Upper lobe of left lung (tissue), 6 donors: ENCODE measurements around the gene A2ML1. TPM values are rescaled to one million over a fixed set of nuclear protein-coding genes. Genes with fewer than 3 reads are reported as not detected.

Experiments
- ATAC-seq, 2 donors: fragments of 200-7000 bp; cut with Tn5 transposase; one replicate each; pipeline ENCODE4 v1.9.1; 2022; ENCODE audit warnings: mild to moderate bottlenecking in 2 of 2, moderate library complexity in 2 of 2; ENCODE audit not compliant: low FRiP score in 2 of 2
- DNase-seq, 2 donors: peaks; one replicate each; pipeline ENCODE4 v3.0.0-alpha.2; 2019 to 2020
- H3K27ac ChIP-seq, 4 donors: fragments of 200-600 bp; sonication (generic); one replicate each; pipeline ENCODE4 v1.5.1; 2016 to 2019
- H3K27me3 ChIP-seq, 4 donors: fragments of 200-600 bp; sonication (generic); one replicate each; pipeline ENCODE4 v1.5.1; 2017 to 2019
- H3K36me3 ChIP-seq, 4 donors: fragments of 200-600 bp; sonication (generic); one replicate each; pipeline ENCODE4 v1.5.1; 2016 to 2019
- H3K4me1 ChIP-seq, 4 donors: fragments of 200-600 bp; sonication (generic); one replicate each; pipeline ENCODE4 v1.5.1; 2018 to 2019
- H3K4me3 ChIP-seq, 4 donors: fragments of 200-600 bp; sonication (generic); one replicate each; pipeline ENCODE4 v1.5.1; 2017 to 2019; ENCODE audit warnings: mild to moderate bottlenecking in 2 of 4, moderate library complexity in 1 of 4
- H3K9me3 ChIP-seq, 4 donors: fragments of 200-600 bp; sonication (generic); one replicate each; pipeline ENCODE4 v1.5.1; 2018 to 2019
- EP300 ChIP-seq, 4 donors: sonication (generic); formaldehyde crosslinking; IDR thresholded peaks; one replicate each; pipeline ENCODE4 v1.5.1; 2017; ENCODE audit warnings: antibody characterized with exemption in 4 of 4, control low read depth in 2 of 4
- POLR2A ChIP-seq, 4 donors: fragments of 450-650 bp; IDR thresholded peaks; one replicate each; pipeline ENCODE4 v1.5.1; 2016 to 2017; ENCODE audit warnings: antibody characterized with exemption in 4 of 4, mild to moderate bottlenecking in 2 of 4
- POLR2AphosphoS5 ChIP-seq, 2 donors: sonication (generic); formaldehyde crosslinking; IDR thresholded peaks; one replicate each; pipeline ENCODE4 v1.5.1; 2017; ENCODE audit warnings: antibody characterized with exemption in 2 of 2
- WGBS, 2 donors: methylation state at CpG; one replicate each; pipeline ENCODE4 v1.1.5; 2017 to 2018; 5-methylcytosine and 5-hydroxymethylcytosine counted together
- total RNA-seq, 6 donors: library from RNA; depleted of rRNA in 4 of 6; stranded (reverse); fragments of >200 nt in 4 of 6; gene quantifications; one replicate each; pipeline versions ENCODE4 v1.1.0 to v1.2.1, GENCODE V29; 2016 to 2021
- TF ChIP-seq, protein P1 (sequence below), 6 experiments: fragments of 450-650 bp in 4 of 6; fragments of 200-600 bp in 2 of 6; sonication (generic) in 2 of 6; IDR thresholded peaks; one replicate each; pipeline ENCODE4 v1.5.1; 2016 to 2019; ENCODE audit warnings: antibody characterized with exemption in 6 of 6
- donor health status: DM: no; HTN: no; CAD: no; lungs with moderate emphysema.
- donor health status: DM: no; HTN: yes; CAD: no; lungs with severe emphysema.

Gene A2ML1
- total RNA-seq, 6 donors from 2014 or later, result 0.13 to 0.15 TPM; not detected in 4

DNA sequence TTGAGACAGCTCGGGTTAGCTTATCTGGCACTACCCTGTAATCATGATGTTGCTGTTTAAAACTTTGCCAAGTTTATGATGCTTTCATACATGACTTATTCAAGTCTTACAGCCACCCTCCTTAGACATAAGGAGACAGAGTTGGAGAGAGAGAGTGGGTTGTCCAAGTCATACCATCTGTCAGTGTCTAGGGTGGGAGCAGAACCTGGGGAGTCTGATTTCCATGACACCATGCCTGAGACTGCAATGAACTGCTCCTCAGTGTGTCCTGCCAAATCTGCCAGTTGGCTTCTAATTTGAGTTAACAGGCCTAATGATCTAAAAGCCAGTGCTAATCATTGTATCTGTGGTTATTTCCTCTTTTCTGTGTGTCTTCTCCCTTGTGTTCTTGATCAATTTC lies 48.2 kb downstream of the A2ML1 start:
- H3K4me1 ChIP-seq, result no peaks in the 10 kb centered on the region
- H3K27ac ChIP-seq, result no peak overlapping the region
- no peak overlapping the region for H3K4me3 ChIP-seq
- DNase-seq (no peak), ATAC-seq (peak in 1 of 2 donors; percentile 91)
- TF ChIP-seq, protein P1, sequence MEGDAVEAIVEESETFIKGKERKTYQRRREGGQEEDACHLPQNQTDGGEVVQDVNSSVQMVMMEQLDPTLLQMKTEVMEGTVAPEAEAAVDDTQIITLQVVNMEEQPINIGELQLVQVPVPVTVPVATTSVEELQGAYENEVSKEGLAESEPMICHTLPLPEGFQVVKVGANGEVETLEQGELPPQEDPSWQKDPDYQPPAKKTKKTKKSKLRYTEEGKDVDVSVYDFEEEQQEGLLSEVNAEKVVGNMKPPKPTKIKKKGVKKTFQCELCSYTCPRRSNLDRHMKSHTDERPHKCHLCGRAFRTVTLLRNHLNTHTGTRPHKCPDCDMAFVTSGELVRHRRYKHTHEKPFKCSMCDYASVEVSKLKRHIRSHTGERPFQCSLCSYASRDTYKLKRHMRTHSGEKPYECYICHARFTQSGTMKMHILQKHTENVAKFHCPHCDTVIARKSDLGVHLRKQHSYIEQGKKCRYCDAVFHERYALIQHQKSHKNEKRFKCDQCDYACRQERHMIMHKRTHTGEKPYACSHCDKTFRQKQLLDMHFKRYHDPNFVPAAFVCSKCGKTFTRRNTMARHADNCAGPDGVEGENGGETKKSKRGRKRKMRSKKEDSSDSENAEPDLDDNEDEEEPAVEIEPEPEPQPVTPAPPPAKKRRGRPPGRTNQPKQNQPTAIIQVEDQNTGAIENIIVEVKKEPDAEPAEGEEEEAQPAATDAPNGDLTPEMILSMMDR (IDR thresholded peaks at IDR 0.05), result no peak
- TF ChIP-seq EP300 (IDR thresholded peaks at IDR 0.05) (no peak), POLR2A (IDR thresholded peaks at IDR 0.05) (no peak), POLR2AphosphoS5 (IDR thresholded peaks at IDR 0.05) (no peak)
- 73 to 95% methylated on average over 1 of the region's 1 CpG for WGBS, 2 donors
- H3K9me3 ChIP-seq, result no peaks in the 10 kb centered on the region
- H3K36me3 ChIP-seq, result no peaks in the 10 kb centered on the region
- no peaks in the 10 kb centered on the region for H3K27me3 ChIP-seq

DNA sequence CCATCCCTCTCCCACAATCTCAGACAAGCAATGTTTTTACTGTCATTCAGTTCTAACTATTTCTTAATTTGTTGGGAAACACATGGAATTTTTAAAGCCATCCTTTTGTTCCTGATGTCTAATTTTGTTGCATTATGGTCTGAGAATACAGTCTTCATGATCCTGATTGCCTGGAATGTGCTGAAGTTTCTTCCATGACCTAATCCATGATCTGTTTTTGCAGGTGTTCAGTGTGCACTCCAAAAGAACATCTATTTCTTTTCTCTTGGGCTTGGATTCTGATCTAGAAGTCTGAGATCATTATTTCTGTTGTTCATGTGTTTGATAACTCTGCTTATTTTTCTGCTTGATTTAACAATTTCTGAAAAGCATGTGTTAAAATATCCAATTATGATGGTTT lies 48.6 kb downstream of the A2ML1 start:
- no peak overlapping the region for H3K4me3 ChIP-seq
- no peak for DNase-seq
- ATAC-seq, result peak in 1 of 2 donors; percentile 83
- H3K4me1 ChIP-seq, result no peaks in the 10 kb centered on the region
- TF ChIP-seq, protein P1 (IDR thresholded peaks at IDR 0.05), result no peak
- TF ChIP-seq EP300 (IDR thresholded peaks at IDR 0.05) (no peak), POLR2AphosphoS5 (IDR thresholded peaks at IDR 0.05) (no peak), POLR2A (IDR thresholded peaks at IDR 0.05) (no peak)
- H3K9me3 ChIP-seq, result no peaks in the 10 kb centered on the region
- no peaks in the 10 kb centered on the region for H3K36me3 ChIP-seq
- no peaks in the 10 kb centered on the region for H3K27me3 ChIP-seq
- H3K27ac ChIP-seq, result no peak overlapping the region

DNA sequence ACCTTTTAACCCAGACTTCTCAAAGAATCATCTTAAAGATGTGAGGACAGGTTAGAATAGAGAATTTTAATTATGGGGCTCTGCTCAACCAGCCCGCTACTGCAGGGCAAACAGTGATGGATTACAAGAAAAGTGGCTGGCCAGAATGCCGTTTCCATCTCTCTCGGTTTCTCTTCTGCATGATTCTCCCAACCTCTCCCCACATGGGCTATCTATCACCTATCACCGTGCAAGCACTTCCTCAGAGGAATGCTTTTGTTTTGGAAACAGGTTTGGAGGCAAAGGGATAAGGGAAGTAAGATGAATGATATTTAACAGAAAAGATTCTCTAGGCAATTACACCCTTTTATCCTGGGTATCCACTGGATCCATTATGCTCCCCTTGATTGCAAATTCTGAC lies 54.5 kb downstream of the A2ML1 start:
- DNase-seq (no peak), ATAC-seq (no peak)
- 40 to 56% methylated on average over 4 of the region's 4 CpGs for WGBS, 2 donors
- no peaks in the 10 kb centered on the region for H3K9me3 ChIP-seq
- H3K4me3 ChIP-seq, result no peak overlapping the region
- H3K36me3 ChIP-seq, result no peaks in the 10 kb centered on the region
- H3K4me1 ChIP-seq, result no peaks in the 10 kb centered on the region
- no peak overlapping the region for H3K27ac ChIP-seq
- no peak for TF ChIP-seq EP300 (IDR thresholded peaks at IDR 0.05)
- no peak for TF ChIP-seq POLR2AphosphoS5 (IDR thresholded peaks at IDR 0.05)
- TF ChIP-seq POLR2A (IDR thresholded peaks at IDR 0.05), result no peak
- TF ChIP-seq, protein P1 (IDR thresholded peaks at IDR 0.05), result no peak
- no peaks in the 10 kb centered on the region for H3K27me3 ChIP-seq

DNA sequence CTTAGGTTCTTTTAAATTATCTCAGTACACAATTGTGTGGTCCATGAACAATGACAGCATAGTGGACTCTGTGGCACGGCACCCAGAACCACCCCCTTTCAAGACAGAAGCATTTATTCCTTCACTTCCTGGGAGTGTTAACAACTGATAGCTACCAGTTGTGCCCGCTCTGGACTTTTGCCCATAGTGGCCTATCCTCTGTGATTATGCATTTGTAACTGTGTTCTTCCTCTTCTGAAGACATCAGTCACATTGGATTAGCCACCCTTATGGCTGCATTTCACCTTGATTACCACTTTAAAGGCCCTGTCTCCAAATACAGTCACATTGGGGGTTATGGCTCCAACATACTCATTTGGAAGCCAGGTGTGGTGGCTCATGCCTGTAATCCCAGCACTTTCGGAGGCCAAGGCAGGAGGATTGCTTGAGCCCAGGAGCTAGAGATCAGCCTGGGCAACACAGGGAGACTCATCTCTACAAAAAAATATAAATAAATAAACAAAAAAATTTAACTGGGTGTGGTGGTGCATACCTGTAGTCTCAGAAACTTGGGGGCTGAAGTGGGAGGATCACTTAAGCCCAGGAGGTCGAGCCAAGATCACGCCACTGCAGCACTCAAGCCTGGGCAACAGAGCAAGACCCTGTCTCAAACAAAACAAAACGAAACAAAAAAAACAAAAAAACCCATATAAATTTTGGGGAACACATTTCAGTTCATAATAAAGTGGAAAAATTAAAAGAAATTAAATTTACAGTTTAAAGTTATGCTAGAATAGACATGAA lies 64.3 kb downstream of the A2ML1 start:
- TF ChIP-seq, protein P1 (IDR thresholded peaks at IDR 0.05), result no peak
- TF ChIP-seq POLR2A (IDR thresholded peaks at IDR 0.05) (no peak), POLR2AphosphoS5 (IDR thresholded peaks at IDR 0.05) (no peak), EP300 (IDR thresholded peaks at IDR 0.05) (no peak)
- no peaks in the 10 kb centered on the region for H3K9me3 ChIP-seq
- H3K27ac ChIP-seq, result no peak overlapping the region
- no peak for DNase-seq
- H3K36me3 ChIP-seq, result no peaks in the 10 kb centered on the region
- H3K27me3 ChIP-seq, result no peaks in the 10 kb centered on the region
- no peak overlapping the region for H3K4me3 ChIP-seq
- no peaks in the 10 kb centered on the region for H3K4me1 ChIP-seq
- no peak for ATAC-seq
- WGBS, 2 donors, result 79 to 88% methylated on average over 6 of the region's 6 CpGs

DNA sequence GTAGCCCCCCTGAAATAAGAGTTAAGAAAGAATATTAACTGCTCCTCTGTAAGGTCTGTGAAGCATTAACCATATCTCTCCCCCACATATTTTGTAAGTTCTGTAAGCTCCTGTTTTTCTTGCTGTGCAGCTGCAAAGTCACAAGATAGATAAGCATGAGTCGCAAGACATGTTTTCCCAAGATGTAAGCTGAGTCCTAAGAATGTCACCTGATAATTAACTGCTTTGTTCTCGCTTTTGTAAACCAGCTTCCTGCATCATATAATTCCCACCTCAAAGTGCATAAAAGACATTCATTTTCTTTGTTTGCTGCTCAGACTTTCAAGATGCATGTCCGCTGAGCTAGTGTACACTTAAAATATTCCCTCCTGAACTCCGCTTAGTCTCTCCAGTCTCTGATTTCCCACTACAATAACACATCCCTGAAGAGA lies 64.9 kb downstream of the A2ML1 start:
- Histone ChIP-seq H3K27me3 (no peaks in the 10 kb centered on the region), H3K27ac (no peak overlapping the region), H3K4me1 (no peaks in the 10 kb centered on the region), H3K36me3 (no peaks in the 10 kb centered on the region), H3K4me3 (no peak overlapping the region), H3K9me3 (no peaks in the 10 kb centered on the region)
- DNase-seq, result no peak
- no peak for ATAC-seq
- TF ChIP-seq, protein P1 (IDR thresholded peaks at IDR 0.05), result no peak
- TF ChIP-seq POLR2AphosphoS5 (IDR thresholded peaks at IDR 0.05), result no peak
- TF ChIP-seq POLR2A (IDR thresholded peaks at IDR 0.05), result no peak
- no peak for TF ChIP-seq EP300 (IDR thresholded peaks at IDR 0.05)
- WGBS, 2 donors, result 92 to 95% methylated on average over 4 of the region's 4 CpGs
